Ovary (tissue), 3 donors: ENCODE data around the gene ASB9.

Source experiments
- EP300 ChIP-seq: sonication (generic); formaldehyde crosslinking; IDR thresholded peaks from one replicate; pipeline ENCODE4 v1.6.1; 2017; ENCODE audit warnings: antibody characterized with exemption
- TF ChIP-seq, protein P1 (sequence below), 3 donors: fragments of 450-650 bp in 2 of 3; fragments of 200-600 bp in 1 of 3; IDR thresholded peaks; one replicate each; pipeline versions ENCODE4 v1.5.1 to v1.8.0; 2016 to 2022; ENCODE audit warnings: antibody characterized with exemption in 3 of 3, mild to moderate bottlenecking in 1 of 3
- donor health status: DM: no; HTN: no; CAD: no.

DNA sequence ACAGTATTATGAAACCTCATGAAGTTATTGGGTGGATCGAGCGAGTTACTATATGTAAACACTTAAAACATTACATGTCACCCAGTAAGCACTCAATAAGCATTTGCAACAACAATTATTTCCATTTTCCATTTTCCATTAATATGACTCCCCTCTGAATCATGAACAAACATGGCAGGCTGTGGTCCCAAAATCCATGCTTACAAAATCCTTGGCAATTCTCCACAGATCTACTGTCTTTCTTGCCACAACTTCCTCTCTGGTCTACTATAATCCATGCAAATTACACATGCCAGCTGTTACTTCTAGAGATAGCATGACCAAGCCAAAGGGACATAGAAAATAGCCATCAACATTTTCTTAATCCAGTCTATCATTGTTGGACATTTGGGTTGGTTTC is 23.6 kb upstream of the ASB9 start:
- TF ChIP-seq EP300 = no peak
- TF ChIP-seq, protein P1, sequence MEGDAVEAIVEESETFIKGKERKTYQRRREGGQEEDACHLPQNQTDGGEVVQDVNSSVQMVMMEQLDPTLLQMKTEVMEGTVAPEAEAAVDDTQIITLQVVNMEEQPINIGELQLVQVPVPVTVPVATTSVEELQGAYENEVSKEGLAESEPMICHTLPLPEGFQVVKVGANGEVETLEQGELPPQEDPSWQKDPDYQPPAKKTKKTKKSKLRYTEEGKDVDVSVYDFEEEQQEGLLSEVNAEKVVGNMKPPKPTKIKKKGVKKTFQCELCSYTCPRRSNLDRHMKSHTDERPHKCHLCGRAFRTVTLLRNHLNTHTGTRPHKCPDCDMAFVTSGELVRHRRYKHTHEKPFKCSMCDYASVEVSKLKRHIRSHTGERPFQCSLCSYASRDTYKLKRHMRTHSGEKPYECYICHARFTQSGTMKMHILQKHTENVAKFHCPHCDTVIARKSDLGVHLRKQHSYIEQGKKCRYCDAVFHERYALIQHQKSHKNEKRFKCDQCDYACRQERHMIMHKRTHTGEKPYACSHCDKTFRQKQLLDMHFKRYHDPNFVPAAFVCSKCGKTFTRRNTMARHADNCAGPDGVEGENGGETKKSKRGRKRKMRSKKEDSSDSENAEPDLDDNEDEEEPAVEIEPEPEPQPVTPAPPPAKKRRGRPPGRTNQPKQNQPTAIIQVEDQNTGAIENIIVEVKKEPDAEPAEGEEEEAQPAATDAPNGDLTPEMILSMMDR (IDR thresholded peaks at IDR 0.05) = no peak
